ENCODE results near the gene LRBA. TPM values are rescaled to one million over a fixed set of nuclear protein-coding genes. Genes with fewer than 3 reads are reported as not detected.

Gene LRBA
- total and polyA plus RNA-seq, 2 donors (not counting 3 experiments of a cell fraction or from before 2014, with no cell fraction given): 18.0 to 35.1 TPM

GRCh38 chr4:150436598-150437370 lies 578.3 kb downstream of the LRBA start:
- dilution Hi-C loops (cut with MboI; ENCODE audit: extremely low pct_ligation_motif_present, low sequenced_read_pairs) (no loop called here), intact Hi-C loops (cut with micrococcal nuclease) (no loop called here)
- no peak overlapping the region for H2AFZ ChIP-seq (ENCODE audit: low read depth, low read length)
- TF ChIP-seq MYC (IDR thresholded peaks at IDR 0.05; ENCODE audit: low read depth, low read length) (no peak), JUN (IDR thresholded peaks at IDR 0.05; ENCODE audit: borderline replicate concordance, insufficient read depth, insufficient read length, low read depth) (no peak), GATA2 (IDR thresholded peaks at IDR 0.05; ENCODE audit: insufficient read depth, insufficient read length, low read depth, low read length) (no peak), POLR2AphosphoS5 (IDR thresholded peaks at IDR 0.05; ENCODE audit: insufficient read depth, low read depth, low read length) (no peak), POLR2A (IDR thresholded peaks at IDR 0.05; ENCODE audit: low read depth, low read length) (no peak), FOS (IDR thresholded peaks at IDR 0.05; ENCODE audit: borderline replicate concordance, insufficient read depth, low read length) (no peak), CTCF (IDR thresholded peaks at IDR 0.05; ENCODE audit: extremely low read depth in 1 of 2, insufficient read depth in 1 of 2, low read depth in 1 of 2, low read length in 2 of 2) (no peak), EZH2 (IDR thresholded peaks at IDR 0.05; ENCODE audit: borderline replicate concordance, low read depth, low read length, severe bottlenecking) (no peak), MAX (IDR thresholded peaks at IDR 0.05; ENCODE audit: insufficient read depth, insufficient read length) (no peak)
- H4K20me1 ChIP-seq (replicated peaks; ENCODE audit: control insufficient read depth, extremely low read depth, insufficient read depth, low read length): no peaks in the 10 kb centered on the region
- POLR2A ChIA-PET: no interaction called here
- no peak overlapping the region for H3K9ac ChIP-seq (replicated peaks; ENCODE audit: extremely low read depth, insufficient read depth, low read length)
- no peak overlapping the region for H3K27ac ChIP-seq (ENCODE audit: insufficient read depth, low read depth, low read length)
- H3K4me1 ChIP-seq (ENCODE audit: control insufficient read depth, extremely low read depth, insufficient read depth, low read length): no peaks in the 10 kb centered on the region
- no peaks in the 10 kb centered on the region for H3K79me2 ChIP-seq (ENCODE audit: control insufficient read depth, insufficient read depth, low read length)
- H3K9me1 ChIP-seq (replicated peaks; ENCODE audit: control insufficient read depth, extremely low read depth, insufficient read depth, low read length): no peaks in the 10 kb centered on the region
- H3K4me2 ChIP-seq (ENCODE audit: insufficient read depth, low read length): no peak overlapping the region
- no peaks in the 10 kb centered on the region for H3K9me3 ChIP-seq (replicated peaks; ENCODE audit: control insufficient read depth, insufficient read depth, low read length)
- H3K4me3 ChIP-seq (replicated peaks in 1 of 3; ENCODE audit: insufficient read depth in 1 of 3, low read depth in 1 of 3, low read length in 3 of 3): no peak overlapping the region
- CTCF ChIA-PET: interaction anchor here (0.7 to 1.5 kb wide), 3 partner anchors 26 to 430 kb away, joined by 3 to 4 read pairs (median 4); no protein-coding TSS in a partner anchor
- H3K27me3 ChIP-seq (ENCODE audit: control insufficient read depth in 2 of 2, insufficient read depth in 2 of 2, low read length in 2 of 2): no peaks in the 10 kb centered on the region
- H3K36me3 ChIP-seq (ENCODE audit: control insufficient read depth in 2 of 2, extremely low read depth in 1 of 2, insufficient read depth in 2 of 2, low read length in 2 of 2): no peaks in the 10 kb centered on the region
- FAIRE-seq (no peak), DNase-seq (ENCODE audit: low read depth, low spot score) (no peak)
- BruUV-seq (replicated peaks): no TSS peak
